Endothelial cell of hepatic sinusoid (primary cell): ENCODE measurements around the gene MAP4K1.

ENCODE experiments used
- in situ Hi-C: cut with HindIII; loops from 2 replicates; pipeline ENCODE4 v1.10.0; 2017; ENCODE audit warnings: low sequenced_read_pairs

The MAP4K1 gene

GRCh38 chr19:38549061-38549460 is 68.7 kb downstream of the MAP4K1 start:
- in situ Hi-C loops = no loop called here

GRCh38 chr19:38547421-38547820 is 70.3 kb downstream of the MAP4K1 start:
- in situ Hi-C loops = no loop called here

- in situ Hi-C loops = no loop called here
These were observed 72.2 kb downstream of the MAP4K1 start for GRCh38 chr19:38545596-38545995.

GRCh38 chr19:38544569-38545315 is 73.0 kb downstream of the MAP4K1 start:
- in situ Hi-C loops = no loop called here

- in situ Hi-C loops = no loop called here
These were observed 73.8 kb downstream of the MAP4K1 start for GRCh38 chr19:38543807-38544568.

- in situ Hi-C loops = no loop called here
These were observed 74.4 kb downstream of the MAP4K1 start for GRCh38 chr19:38543286-38543806.

- in situ Hi-C loops = no loop called here
These were observed 75.7 kb downstream of the MAP4K1 start for GRCh38 chr19:38542040-38542439.

GRCh38 chr19:38539751-38540150 is 78.0 kb downstream of the MAP4K1 start:
- in situ Hi-C loops = no loop called here

- in situ Hi-C loops = no loop called here
These were observed 78.8 kb downstream of the MAP4K1 start for GRCh38 chr19:38538793-38539528.

GRCh38 chr19:38538386-38538785 is 79.4 kb downstream of the MAP4K1 start:
- in situ Hi-C loops = no loop called here
